GM12892 (cell line): ENCODE results near the gene IPO11.

Experiments used
- POLR2AphosphoS5 ChIP-seq: IDR thresholded peaks from 2 replicates; pipeline ENCODE4 v1.6.1; 2011; ENCODE audit warnings: low read depth, low read length, control low read depth
- TAF1 ChIP-seq: IDR thresholded peaks from 2 replicates; pipeline ENCODE4 v1.6.1; 2011; ENCODE audit warnings: low read depth, mild to moderate bottlenecking, control low read depth, low read length, borderline replicate concordance

- no peak for TF ChIP-seq TAF1
- TF ChIP-seq POLR2AphosphoS5 = no peak
These were observed 8.9 kb downstream of the IPO11 start for GRCh38 chr5:62421414-62421813.
